Epithelial cell of esophagus (primary cell): Measurements from ENCODE around the gene PWWP2B.

ENCODE experiments used
- DNase-seq: peaks from one replicate; pipeline ENCODE4 v3.0.0; 2010; ENCODE audit warnings: low read depth
- H3K4me3 ChIP-seq: 2 replicates; pipeline ENCODE4 v1.5.1; 2011; ENCODE audit warnings: mild to moderate bottlenecking, low read length, control low read depth
- CTCF ChIP-seq: IDR thresholded peaks from 2 replicates; pipeline ENCODE4 v1.5.1; 2011; ENCODE audit warnings: low read depth, mild to moderate bottlenecking, low read length, control low read depth, inconsistent platforms; ENCODE audit not compliant: insufficient read depth; ENCODE audit errors: missing control alignments

Gene PWWP2B

DNA sequence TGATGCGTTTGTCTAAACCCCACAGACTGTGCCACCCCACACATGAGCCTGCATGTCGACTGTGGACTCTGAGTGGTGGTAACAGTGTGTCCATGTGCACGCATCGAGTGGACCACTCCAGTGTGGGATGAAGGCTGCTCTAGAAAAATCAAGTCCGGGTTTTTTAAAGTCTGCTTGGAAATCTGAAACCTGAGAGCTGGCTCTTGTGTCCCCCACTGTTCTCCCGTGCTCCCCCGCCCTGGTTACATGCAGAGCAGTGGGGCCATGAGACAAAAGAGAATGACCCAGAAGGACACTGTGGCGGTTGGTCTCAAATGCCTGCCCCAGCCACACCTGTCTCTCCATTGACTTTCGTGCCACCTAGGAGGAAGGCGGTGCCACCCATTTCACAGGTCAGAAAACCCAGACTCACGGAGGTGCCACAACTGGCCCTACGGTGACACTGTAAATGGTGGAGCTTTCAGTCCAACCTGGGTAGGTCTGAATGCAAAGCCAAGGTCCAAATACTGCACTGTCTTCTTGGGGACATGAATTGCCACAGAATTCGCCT, 27.3 kb upstream of the PWWP2B start:
- no peak for DNase-seq
- H3K4me3 ChIP-seq, result no peak overlapping the region
- no peak for TF ChIP-seq CTCF

GRCh38 chr10:132370426-132371340, 26.3 kb upstream of the PWWP2B start:
- no peak for TF ChIP-seq CTCF
- DNase-seq, result no peak
- no peak overlapping the region for H3K4me3 ChIP-seq

DNA sequence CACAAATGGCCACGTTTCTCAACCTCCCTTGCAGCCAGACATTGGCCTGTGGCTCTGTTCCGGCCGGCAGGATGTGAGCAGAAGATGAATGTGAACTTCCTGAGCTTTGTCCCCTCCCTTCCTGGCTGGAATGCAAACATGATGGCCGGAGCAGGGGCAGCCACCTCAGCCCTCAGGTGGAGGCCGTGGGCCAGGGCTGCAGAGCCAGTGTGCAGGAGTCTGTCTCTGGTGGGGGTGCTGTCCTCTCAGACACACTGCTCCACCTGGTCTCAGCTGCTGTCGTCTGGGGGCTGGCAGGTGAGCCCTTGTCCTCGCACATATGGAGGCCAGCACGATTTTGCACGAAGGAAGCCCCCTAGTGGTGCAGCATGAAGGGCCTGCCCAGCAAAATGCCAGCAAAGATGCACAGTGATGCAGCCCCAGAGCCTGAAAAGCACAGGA, 25.3 kb upstream of the PWWP2B start:
- DNase-seq, result no peak
- TF ChIP-seq CTCF, result peak; percentile 10
- no peak overlapping the region for H3K4me3 ChIP-seq

- no peak for DNase-seq
- H3K4me3 ChIP-seq, result no peak overlapping the region
- no peak for TF ChIP-seq CTCF
These were observed 24.4 kb upstream of the PWWP2B start for GRCh38 chr10:132372516-132373095.

GRCh38 chr10:132373241-132373955, 23.6 kb upstream of the PWWP2B start:
- no peak overlapping the region for H3K4me3 ChIP-seq
- no peak for TF ChIP-seq CTCF
- DNase-seq, result no peak

- no peak overlapping the region for H3K4me3 ChIP-seq
- no peak for DNase-seq
- TF ChIP-seq CTCF, result no peak
These were observed 22.8 kb upstream of the PWWP2B start for GRCh38 chr10:132374176-132374575.
